ENCODE measurements around the gene ALX4.

The ALX4 gene

GRCh38 chr11:44338026-44338425 lies 28.1 kb upstream of the ALX4 start:
- Histone ChIP-seq H3K36me3 (ENCODE audit: control insufficient read depth in 1 of 2, insufficient read depth in 2 of 2, low read length in 2 of 2) (no peaks in the 10 kb centered on the region), H3K27ac (ENCODE audit: low read depth, low read length) (no peak overlapping the region), H3K9ac (ENCODE audit: low read depth in 1 of 2, low read length in 2 of 2) (no peak overlapping the region), H3K4me3 (ENCODE audit: low read depth in 1 of 2, low read length in 2 of 2) (no peak overlapping the region), H3K27me3 (ENCODE audit: control insufficient read depth in 1 of 2, insufficient read depth in 2 of 2, low read length in 2 of 2) (peaks cover 25 to 40% of the 10 kb centered on the region in 2 donors), H3K4me1 (ENCODE audit: control insufficient read depth in 1 of 2, insufficient read depth in 2 of 2, low read length in 2 of 2) (no peaks in the 10 kb centered on the region), H3K9me3 (ENCODE audit: control insufficient read depth in 1 of 2, low read length in 2 of 2) (no peaks in the 10 kb centered on the region)

GRCh38 chr11:44335919-44336318 lies 26.0 kb upstream of the ALX4 start:
- H3K27me3 ChIP-seq (ENCODE audit: control insufficient read depth in 1 of 2, insufficient read depth in 2 of 2, low read length in 2 of 2) = peaks cover 31 to 47% of the 10 kb centered on the region in 2 donors
- H3K4me3 ChIP-seq (ENCODE audit: low read depth in 1 of 2, low read length in 2 of 2) = no peak overlapping the region
- no peaks in the 10 kb centered on the region for H3K9me3 ChIP-seq (ENCODE audit: control insufficient read depth in 1 of 2, low read length in 2 of 2)

GRCh38 chr11:44335052-44335760 lies 25.3 kb upstream of the ALX4 start:
- peaks cover 37 to 53% of the 10 kb centered on the region in 2 donors for H3K27me3 ChIP-seq (ENCODE audit: control insufficient read depth in 1 of 2, insufficient read depth in 2 of 2, low read length in 2 of 2)
- H3K36me3 ChIP-seq (ENCODE audit: control insufficient read depth in 1 of 2, insufficient read depth in 2 of 2, low read length in 2 of 2) = no peaks in the 10 kb centered on the region
- no peaks in the 10 kb centered on the region for H3K9me3 ChIP-seq (ENCODE audit: control insufficient read depth in 1 of 2, low read length in 2 of 2)
- no peaks in the 10 kb centered on the region for H3K4me1 ChIP-seq (ENCODE audit: control insufficient read depth in 1 of 2, insufficient read depth in 2 of 2, low read length in 2 of 2)
- H3K4me3 ChIP-seq (ENCODE audit: low read depth in 1 of 2, low read length in 2 of 2) = no peak overlapping the region
- no peak overlapping the region for H3K9ac ChIP-seq (ENCODE audit: low read depth in 1 of 2, low read length in 2 of 2)
- H3K27ac ChIP-seq (ENCODE audit: low read depth, low read length) = no peak overlapping the region

More at GRCh38 chr11:44335919-44336318, 26.0 kb upstream of the ALX4 start:
- Histone ChIP-seq H3K9ac (ENCODE audit: low read depth in 1 of 2, low read length in 2 of 2) (no peak overlapping the region), H3K27ac (ENCODE audit: low read depth, low read length) (no peak overlapping the region), H3K36me3 (ENCODE audit: control insufficient read depth in 1 of 2, insufficient read depth in 2 of 2, low read length in 2 of 2) (no peaks in the 10 kb centered on the region), H3K4me1 (ENCODE audit: control insufficient read depth in 1 of 2, insufficient read depth in 2 of 2, low read length in 2 of 2) (no peaks in the 10 kb centered on the region)

GRCh38 chr11:44334356-44335004 lies 24.5 kb upstream of the ALX4 start:
- Histone ChIP-seq H3K4me1 (ENCODE audit: control insufficient read depth in 1 of 2, insufficient read depth in 2 of 2, low read length in 2 of 2) (no peaks in the 10 kb centered on the region), H3K4me3 (ENCODE audit: low read depth in 1 of 2, low read length in 2 of 2) (no peak overlapping the region), H3K27me3 (ENCODE audit: control insufficient read depth in 1 of 2, insufficient read depth in 2 of 2, low read length in 2 of 2) (peaks cover 43 to 57% of the 10 kb centered on the region in 2 donors), H3K36me3 (ENCODE audit: control insufficient read depth in 1 of 2, insufficient read depth in 2 of 2, low read length in 2 of 2) (no peaks in the 10 kb centered on the region), H3K27ac (ENCODE audit: low read depth, low read length) (no peak overlapping the region), H3K9ac (ENCODE audit: low read depth in 1 of 2, low read length in 2 of 2) (no peak overlapping the region), H3K9me3 (ENCODE audit: control insufficient read depth in 1 of 2, low read length in 2 of 2) (no peaks in the 10 kb centered on the region)

- Histone ChIP-seq H3K4me1 (ENCODE audit: control insufficient read depth in 1 of 2, insufficient read depth in 2 of 2, low read length in 2 of 2) (no peaks in the 10 kb centered on the region), H3K36me3 (ENCODE audit: control insufficient read depth in 1 of 2, insufficient read depth in 2 of 2, low read length in 2 of 2) (no peaks in the 10 kb centered on the region), H3K9me3 (ENCODE audit: control insufficient read depth in 1 of 2, low read length in 2 of 2) (no peaks in the 10 kb centered on the region), H3K4me3 (ENCODE audit: low read depth in 1 of 2, low read length in 2 of 2) (no peak overlapping the region), H3K9ac (ENCODE audit: low read depth in 1 of 2, low read length in 2 of 2) (no peak overlapping the region), H3K27ac (ENCODE audit: low read depth, low read length) (no peak overlapping the region), H3K27me3 (ENCODE audit: control insufficient read depth in 1 of 2, insufficient read depth in 2 of 2, low read length in 2 of 2) (peaks cover 40 to 51% of the 10 kb centered on the region in 2 donors)
Observed at GRCh38 chr11:44333271-44334218, 23.6 kb upstream of the ALX4 start.

GRCh38 chr11:44332665-44333064 lies 22.7 kb upstream of the ALX4 start:
- Histone ChIP-seq H3K4me1 (ENCODE audit: control insufficient read depth in 1 of 2, insufficient read depth in 2 of 2, low read length in 2 of 2) (no peaks in the 10 kb centered on the region), H3K4me3 (ENCODE audit: low read depth in 1 of 2, low read length in 2 of 2) (no peak overlapping the region), H3K36me3 (ENCODE audit: control insufficient read depth in 1 of 2, insufficient read depth in 2 of 2, low read length in 2 of 2) (no peaks in the 10 kb centered on the region), H3K27ac (ENCODE audit: low read depth, low read length) (no peak overlapping the region), H3K9ac (ENCODE audit: low read depth in 1 of 2, low read length in 2 of 2) (no peak overlapping the region), H3K9me3 (ENCODE audit: control insufficient read depth in 1 of 2, low read length in 2 of 2) (no peaks in the 10 kb centered on the region), H3K27me3 (ENCODE audit: control insufficient read depth in 1 of 2, insufficient read depth in 2 of 2, low read length in 2 of 2) (peaks cover 46 to 53% of the 10 kb centered on the region in 2 donors)

GRCh38 chr11:44329472-44330230 lies 19.7 kb upstream of the ALX4 start:
- no peak overlapping the region for H3K9ac ChIP-seq (ENCODE audit: low read depth in 1 of 2, low read length in 2 of 2)
- H3K9me3 ChIP-seq (ENCODE audit: control insufficient read depth in 1 of 2, low read length in 2 of 2) = no peaks in the 10 kb centered on the region
- no peak overlapping the region for H3K27ac ChIP-seq (ENCODE audit: low read depth, low read length)
- H3K27me3 ChIP-seq (ENCODE audit: control insufficient read depth in 1 of 2, insufficient read depth in 2 of 2, low read length in 2 of 2) = peaks cover 54 to 61% of the 10 kb centered on the region in 2 donors
- no peaks in the 10 kb centered on the region for H3K4me1 ChIP-seq (ENCODE audit: control insufficient read depth in 1 of 2, insufficient read depth in 2 of 2, low read length in 2 of 2)
- no peaks in the 10 kb centered on the region for H3K36me3 ChIP-seq (ENCODE audit: control insufficient read depth in 1 of 2, insufficient read depth in 2 of 2, low read length in 2 of 2)
- no peak overlapping the region for H3K4me3 ChIP-seq (ENCODE audit: low read depth in 1 of 2, low read length in 2 of 2)

- H3K9me3 ChIP-seq (ENCODE audit: control insufficient read depth in 1 of 2, low read length in 2 of 2) = no peaks in the 10 kb centered on the region
Observed at GRCh38 chr11:44328138-44328660, 18.3 kb upstream of the ALX4 start.

GRCh38 chr11:44327730-44328129 lies 17.8 kb upstream of the ALX4 start:
- H3K4me1 ChIP-seq (ENCODE audit: control insufficient read depth in 1 of 2, insufficient read depth in 2 of 2, low read length in 2 of 2) = no peaks in the 10 kb centered on the region
- no peaks in the 10 kb centered on the region for H3K9me3 ChIP-seq (ENCODE audit: control insufficient read depth in 1 of 2, low read length in 2 of 2)
- H3K27ac ChIP-seq (ENCODE audit: low read depth, low read length) = no peak overlapping the region
- no peaks in the 10 kb centered on the region for H3K36me3 ChIP-seq (ENCODE audit: control insufficient read depth in 1 of 2, insufficient read depth in 2 of 2, low read length in 2 of 2)
- H3K4me3 ChIP-seq (ENCODE audit: low read depth in 1 of 2, low read length in 2 of 2) = no peak overlapping the region
- H3K9ac ChIP-seq (ENCODE audit: low read depth in 1 of 2, low read length in 2 of 2) = no peak overlapping the region
- H3K27me3 ChIP-seq (ENCODE audit: control insufficient read depth in 1 of 2, insufficient read depth in 2 of 2, low read length in 2 of 2) = peaks cover 62 to 70% of the 10 kb centered on the region in 2 donors

More at GRCh38 chr11:44328138-44328660, 18.3 kb upstream of the ALX4 start:
- H3K4me3 ChIP-seq (ENCODE audit: low read depth in 1 of 2, low read length in 2 of 2) = no peak overlapping the region
- no peak overlapping the region for H3K27ac ChIP-seq (ENCODE audit: low read depth, low read length)
- H3K27me3 ChIP-seq (ENCODE audit: control insufficient read depth in 1 of 2, insufficient read depth in 2 of 2, low read length in 2 of 2) = peaks cover 58 to 65% of the 10 kb centered on the region in 2 donors
- no peaks in the 10 kb centered on the region for H3K4me1 ChIP-seq (ENCODE audit: control insufficient read depth in 1 of 2, insufficient read depth in 2 of 2, low read length in 2 of 2)
- H3K36me3 ChIP-seq (ENCODE audit: control insufficient read depth in 1 of 2, insufficient read depth in 2 of 2, low read length in 2 of 2) = no peaks in the 10 kb centered on the region
- H3K9ac ChIP-seq (ENCODE audit: low read depth in 1 of 2, low read length in 2 of 2) = no peak overlapping the region

Measured in duodenal mucosa (tissue), 2 donors.